Measurements from ENCODE around the gene CCBE1. TPM values are rescaled to one million over a fixed set of nuclear protein-coding genes. Genes with fewer than 3 reads are reported as not detected.

Gene CCBE1
- total RNA-seq, 1 experiment from 2014 or later, result 0.09 TPM

DNA sequence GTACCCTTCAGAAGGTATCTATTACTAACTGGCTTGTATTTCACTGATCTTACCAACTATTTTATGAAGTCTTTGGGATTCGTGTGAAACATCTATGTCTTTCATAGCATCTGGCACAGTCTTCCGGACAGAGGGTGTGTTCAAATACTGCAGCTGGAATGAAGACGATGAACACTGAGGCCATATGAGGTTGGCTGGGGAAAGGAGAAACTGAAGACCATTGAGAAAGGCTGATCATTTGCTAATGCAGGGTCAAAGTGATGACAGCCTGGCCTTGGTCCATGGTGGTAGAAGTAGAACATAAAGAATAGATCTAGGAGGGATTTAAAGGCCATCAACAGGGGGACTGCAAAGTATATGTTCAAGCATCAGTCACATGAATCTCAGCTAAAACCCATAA lies 132.7 kb downstream of the CCBE1 start:
- Histone ChIP-seq H3K4me1 (no peaks in the 10 kb centered on the region), H3K4me3 (ENCODE audit: low read depth, low read length) (no peak overlapping the region), H3K9me3 (no peaks in the 10 kb centered on the region), H3K27me3 (replicated peaks; ENCODE audit: control insufficient read depth, insufficient read depth, low read length) (no peaks in the 10 kb centered on the region), H3K36me3 (ENCODE audit: control insufficient read depth, insufficient read depth, low read length) (no peaks in the 10 kb centered on the region)
- intact Hi-C loops (cut with micrococcal nuclease; ENCODE audit: unreplicated experiment), result no loop called here
- no TSS peak for BruUV-seq (replicated peaks)
- no peak overlapping the region for H3K27ac Mint-ChIP-seq (ENCODE audit: unreplicated experiment)
- H3K9me3 Mint-ChIP-seq (ENCODE audit: unreplicated experiment), result no peaks in the 10 kb centered on the region
- H3K36me3 Mint-ChIP-seq (ENCODE audit: insufficient read depth, unreplicated experiment), result no peaks in the 10 kb centered on the region
- no peak for DNase-seq
- CTCF ChIA-PET, result no interaction called here
- H3K4me1 Mint-ChIP-seq (ENCODE audit: low read depth, unreplicated experiment), result no peaks in the 10 kb centered on the region
- peaks cover 3% of the 10 kb centered on the region for H3K27me3 Mint-ChIP-seq (ENCODE audit: insufficient read depth, unreplicated experiment)
- H3K4me3 Mint-ChIP-seq (ENCODE audit: unreplicated experiment), result no peak overlapping the region
- TF ChIP-seq, protein P1, sequence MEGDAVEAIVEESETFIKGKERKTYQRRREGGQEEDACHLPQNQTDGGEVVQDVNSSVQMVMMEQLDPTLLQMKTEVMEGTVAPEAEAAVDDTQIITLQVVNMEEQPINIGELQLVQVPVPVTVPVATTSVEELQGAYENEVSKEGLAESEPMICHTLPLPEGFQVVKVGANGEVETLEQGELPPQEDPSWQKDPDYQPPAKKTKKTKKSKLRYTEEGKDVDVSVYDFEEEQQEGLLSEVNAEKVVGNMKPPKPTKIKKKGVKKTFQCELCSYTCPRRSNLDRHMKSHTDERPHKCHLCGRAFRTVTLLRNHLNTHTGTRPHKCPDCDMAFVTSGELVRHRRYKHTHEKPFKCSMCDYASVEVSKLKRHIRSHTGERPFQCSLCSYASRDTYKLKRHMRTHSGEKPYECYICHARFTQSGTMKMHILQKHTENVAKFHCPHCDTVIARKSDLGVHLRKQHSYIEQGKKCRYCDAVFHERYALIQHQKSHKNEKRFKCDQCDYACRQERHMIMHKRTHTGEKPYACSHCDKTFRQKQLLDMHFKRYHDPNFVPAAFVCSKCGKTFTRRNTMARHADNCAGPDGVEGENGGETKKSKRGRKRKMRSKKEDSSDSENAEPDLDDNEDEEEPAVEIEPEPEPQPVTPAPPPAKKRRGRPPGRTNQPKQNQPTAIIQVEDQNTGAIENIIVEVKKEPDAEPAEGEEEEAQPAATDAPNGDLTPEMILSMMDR (IDR thresholded peaks at IDR 0.05; ENCODE audit: insufficient read depth in 1 of 2, low read depth in 1 of 2, low read length in 1 of 2, severe bottlenecking in 1 of 2, unreplicated experiment in 1 of 2), result no peak
- POLR2A ChIA-PET, result no interaction called here

DNA sequence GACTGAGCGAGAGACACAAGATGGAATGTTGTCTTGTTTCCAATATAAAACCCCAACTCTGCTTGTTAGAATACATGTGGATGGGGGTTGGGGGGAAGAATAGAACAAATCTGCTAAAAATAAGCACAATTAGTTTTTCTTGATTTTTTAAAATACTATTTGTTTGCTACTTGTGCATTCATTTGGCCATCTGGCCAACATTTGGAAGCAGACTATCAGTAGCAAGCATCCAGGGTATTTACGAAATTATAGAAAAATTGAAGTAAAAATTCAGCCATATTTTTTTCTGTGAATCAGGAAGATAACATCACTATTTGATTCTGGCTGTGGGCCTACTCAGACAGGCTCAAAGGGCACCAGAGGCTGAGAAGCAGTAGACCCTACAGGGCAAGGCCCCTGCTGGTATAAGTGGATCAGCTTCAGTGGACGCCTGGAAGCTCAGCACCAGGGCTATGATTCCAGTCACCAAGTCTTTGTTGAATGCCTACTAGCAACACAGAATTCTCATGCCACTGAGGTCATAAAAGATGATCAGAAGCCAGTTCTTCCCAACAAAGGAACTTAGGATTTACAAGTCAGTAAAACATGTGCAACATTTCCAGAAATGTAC lies 133.9 kb downstream of the CCBE1 start:
- H3K36me3 ChIP-seq (ENCODE audit: control insufficient read depth, insufficient read depth, low read length), result no peaks in the 10 kb centered on the region
- Mint-ChIP-seq H3K27me3 (ENCODE audit: insufficient read depth, unreplicated experiment) (no peaks in the 10 kb centered on the region), H3K4me3 (ENCODE audit: unreplicated experiment) (no peak overlapping the region), H3K36me3 (ENCODE audit: insufficient read depth, unreplicated experiment) (no peaks in the 10 kb centered on the region), H3K4me1 (ENCODE audit: low read depth, unreplicated experiment) (no peaks in the 10 kb centered on the region), H3K27ac (ENCODE audit: unreplicated experiment) (no peak overlapping the region), H3K9me3 (ENCODE audit: unreplicated experiment) (no peaks in the 10 kb centered on the region)
- H3K4me3 ChIP-seq (ENCODE audit: low read depth, low read length), result no peak overlapping the region
- intact Hi-C loops (cut with micrococcal nuclease; ENCODE audit: unreplicated experiment), result no loop called here
- ChIA-PET CTCF (no interaction called here), POLR2A (no interaction called here)
- H3K27me3 ChIP-seq (replicated peaks; ENCODE audit: control insufficient read depth, insufficient read depth, low read length), result no peaks in the 10 kb centered on the region
- H3K4me1 ChIP-seq, result no peaks in the 10 kb centered on the region
- DNase-seq, result no peak
- H3K9me3 ChIP-seq, result no peaks in the 10 kb centered on the region
- BruUV-seq (replicated peaks), result no TSS peak
- TF ChIP-seq, protein P1 (IDR thresholded peaks at IDR 0.05; ENCODE audit: insufficient read depth in 1 of 2, low read depth in 1 of 2, low read length in 1 of 2, severe bottlenecking in 1 of 2, unreplicated experiment in 1 of 2), result no peak

DNA sequence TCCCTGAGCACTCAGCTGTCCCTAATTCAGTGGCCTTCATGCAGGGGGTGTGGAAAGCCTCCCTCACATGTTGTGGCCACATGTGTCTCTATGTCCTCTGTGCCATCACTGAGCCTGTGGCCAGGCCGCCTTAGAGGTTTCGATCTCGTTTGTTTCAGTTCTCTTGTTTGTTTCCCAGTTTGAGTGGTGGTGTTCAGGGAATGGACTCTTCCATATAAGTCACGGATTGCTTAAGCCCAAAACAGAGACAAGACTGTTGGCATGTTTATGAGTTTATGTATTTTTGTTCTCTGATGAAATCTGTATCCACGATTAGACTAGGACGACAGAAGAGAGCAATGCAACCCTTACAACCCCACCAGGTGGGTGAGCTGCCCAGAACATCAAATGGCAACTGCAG lies 134.5 kb downstream of the CCBE1 start:
- Histone ChIP-seq H3K4me1 (no peaks in the 10 kb centered on the region), H3K9me3 (no peaks in the 10 kb centered on the region), H3K27me3 (replicated peaks; ENCODE audit: control insufficient read depth, insufficient read depth, low read length) (no peaks in the 10 kb centered on the region), H3K4me3 (ENCODE audit: low read depth, low read length) (no peak overlapping the region), H3K36me3 (ENCODE audit: control insufficient read depth, insufficient read depth, low read length) (no peaks in the 10 kb centered on the region)
- TF ChIP-seq, protein P1 (IDR thresholded peaks at IDR 0.05; ENCODE audit: insufficient read depth in 1 of 2, low read depth in 1 of 2, low read length in 1 of 2, severe bottlenecking in 1 of 2, unreplicated experiment in 1 of 2), result no peak
- intact Hi-C loops (cut with micrococcal nuclease; ENCODE audit: unreplicated experiment), result no loop called here
- H3K27me3 Mint-ChIP-seq (ENCODE audit: insufficient read depth, unreplicated experiment), result no peaks in the 10 kb centered on the region
- no peaks in the 10 kb centered on the region for H3K36me3 Mint-ChIP-seq (ENCODE audit: insufficient read depth, unreplicated experiment)
- DNase-seq, result no peak
- no peak overlapping the region for H3K27ac Mint-ChIP-seq (ENCODE audit: unreplicated experiment)
- no TSS peak for BruUV-seq (replicated peaks)
- H3K4me3 Mint-ChIP-seq (ENCODE audit: unreplicated experiment), result no peak overlapping the region
- ChIA-PET CTCF (no interaction called here), POLR2A (no interaction called here)
- H3K4me1 Mint-ChIP-seq (ENCODE audit: low read depth, unreplicated experiment), result no peaks in the 10 kb centered on the region
- H3K9me3 Mint-ChIP-seq (ENCODE audit: unreplicated experiment), result no peaks in the 10 kb centered on the region
